ENCODE data around the gene GSTO1. TPM values are rescaled to one million over a fixed set of nuclear protein-coding genes. Genes with fewer than 3 reads are reported as not detected.

The GSTO1 gene
- total RNA-seq, 1 donor from 2014 or later = 95.0 TPM

- DNase-seq (ENCODE audit: low spot score) = no peak
These were observed 49.1 kb downstream of the GSTO1 start for GRCh38 chr10:104303594-104304355.

GRCh38 chr10:104304356-104304745 lies 49.7 kb downstream of the GSTO1 start:
- no peak for DNase-seq (ENCODE audit: low spot score)

- no peak for DNase-seq (ENCODE audit: low spot score)
These were observed 50.2 kb downstream of the GSTO1 start for GRCh38 chr10:104304927-104305326.

DNA sequence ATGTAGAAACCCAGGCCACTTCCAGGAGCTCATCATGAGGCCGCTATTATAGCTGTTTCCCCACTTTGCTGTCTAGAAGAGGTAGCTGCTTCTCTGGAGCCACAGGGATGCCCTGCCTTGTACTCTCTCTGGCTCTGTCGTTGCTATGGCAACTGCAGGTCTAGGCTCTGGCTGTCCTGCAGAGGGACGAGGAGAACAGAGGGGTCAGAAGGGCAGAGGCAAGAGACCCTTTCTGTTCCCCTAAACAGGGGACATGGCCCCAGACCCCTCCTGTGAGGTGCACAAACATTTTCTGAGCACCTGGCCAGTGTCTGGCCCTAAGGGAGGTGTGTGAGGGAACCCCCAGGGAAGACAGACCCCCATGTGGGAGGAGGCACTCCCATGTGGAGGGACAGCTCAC lies 52.2 kb downstream of the GSTO1 start:
- no peak for DNase-seq (ENCODE audit: low spot score)

- no peak for DNase-seq (ENCODE audit: low spot score)
These were observed 53.1 kb downstream of the GSTO1 start for GRCh38 chr10:104307576-104308438.

GRCh38 chr10:104308439-104308903 lies 53.8 kb downstream of the GSTO1 start:
- no peak for DNase-seq (ENCODE audit: low spot score)

DNA sequence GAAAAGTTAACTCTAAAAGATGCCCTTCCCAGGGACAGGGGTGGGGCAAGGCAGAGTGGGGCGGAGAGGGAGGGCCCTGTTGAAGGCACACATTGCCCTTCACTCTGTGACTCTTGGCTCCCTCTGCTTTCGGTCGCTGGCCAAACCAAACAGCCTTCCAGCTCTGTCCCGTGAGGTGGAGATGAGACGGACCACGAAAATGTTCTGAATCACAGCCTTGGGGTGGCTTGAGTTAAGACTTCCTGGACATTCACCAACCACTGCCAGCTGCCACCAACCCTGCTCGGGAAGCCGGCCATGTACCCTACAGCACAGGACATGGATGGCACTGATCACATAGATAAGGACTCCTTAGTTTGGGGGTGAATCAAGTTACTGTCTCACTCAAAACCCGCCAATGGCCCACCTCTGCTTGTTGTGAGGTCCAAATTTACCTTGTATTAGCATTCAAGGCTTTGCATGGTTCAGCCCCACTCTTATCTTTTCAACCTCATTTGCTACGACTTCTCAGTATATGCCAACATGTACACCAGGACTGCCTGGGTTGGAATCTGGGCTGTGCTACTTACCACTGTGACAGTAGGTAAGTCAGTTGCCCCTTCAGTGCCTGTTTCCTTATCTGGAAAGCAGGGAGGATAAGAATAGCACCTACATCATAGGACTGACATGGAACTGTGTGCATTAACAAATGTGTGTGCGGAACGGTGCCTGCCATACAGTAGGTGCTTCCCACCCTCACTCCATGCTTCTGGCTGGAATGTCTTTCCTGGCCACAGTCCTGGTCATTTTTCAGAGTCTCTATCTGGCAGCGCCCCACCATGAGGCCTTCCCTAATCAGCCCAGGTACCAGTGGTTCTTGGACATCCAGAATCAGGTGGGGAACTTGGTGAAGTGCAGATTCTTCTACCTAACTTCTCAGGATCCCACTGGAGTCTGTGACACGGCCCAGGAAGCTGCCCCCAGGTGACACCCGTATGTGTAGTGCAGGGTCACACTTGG lies 55.6 kb downstream of the GSTO1 start:
- DNase-seq (ENCODE audit: low spot score) = no peak

- DNase-seq (ENCODE audit: low spot score) = no peak
These were observed 56.6 kb downstream of the GSTO1 start for GRCh38 chr10:104311184-104311720.

DNA sequence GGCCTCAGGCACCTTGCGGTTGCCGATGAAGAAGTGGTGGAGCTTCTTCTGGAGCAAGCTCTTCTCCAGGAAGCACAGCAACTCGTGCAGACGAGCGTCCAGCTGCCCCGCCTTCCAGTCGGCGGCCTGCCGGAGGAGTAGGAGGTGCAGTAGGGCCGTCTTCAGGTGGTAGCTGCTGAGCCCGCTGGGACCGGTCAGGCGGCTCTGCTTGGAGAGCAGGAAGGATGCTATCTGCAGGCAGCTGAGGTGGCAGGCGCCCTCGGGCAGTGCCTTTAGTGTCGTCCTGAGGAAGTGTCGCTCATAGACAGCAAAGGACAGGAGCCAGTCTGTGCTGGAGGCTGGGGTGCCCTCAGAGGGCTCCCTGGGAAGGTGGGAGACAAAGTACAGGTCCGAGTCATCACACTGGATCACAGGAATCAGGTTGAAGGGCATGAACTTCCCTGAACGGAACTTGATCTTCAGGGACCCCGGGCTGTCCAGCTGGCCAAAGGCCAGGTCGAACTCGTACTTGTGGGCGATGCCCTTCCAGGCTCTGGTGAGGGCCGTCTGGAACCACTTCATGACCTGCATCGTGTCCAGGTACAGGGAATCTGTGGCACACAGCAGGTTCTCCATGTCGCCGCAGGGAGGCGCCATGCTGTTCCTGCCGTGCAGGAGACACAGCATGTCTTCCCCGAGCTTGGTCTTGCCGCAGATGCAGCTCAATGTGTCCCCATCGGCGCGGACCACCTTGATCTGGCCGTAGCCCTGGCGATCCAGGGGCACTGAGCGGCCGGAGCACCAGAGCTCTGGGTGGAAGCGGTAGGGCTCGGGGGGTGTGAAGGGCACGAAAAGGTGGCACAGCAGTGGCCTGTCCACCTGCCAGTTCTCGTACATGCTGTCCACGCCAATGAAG lies 60.1 kb downstream of the GSTO1 start:
- DNase-seq (ENCODE audit: low spot score) = no peak

GRCh38 chr10:104315486-104315921 lies 60.8 kb downstream of the GSTO1 start:
- no peak for DNase-seq (ENCODE audit: low spot score)

DNA sequence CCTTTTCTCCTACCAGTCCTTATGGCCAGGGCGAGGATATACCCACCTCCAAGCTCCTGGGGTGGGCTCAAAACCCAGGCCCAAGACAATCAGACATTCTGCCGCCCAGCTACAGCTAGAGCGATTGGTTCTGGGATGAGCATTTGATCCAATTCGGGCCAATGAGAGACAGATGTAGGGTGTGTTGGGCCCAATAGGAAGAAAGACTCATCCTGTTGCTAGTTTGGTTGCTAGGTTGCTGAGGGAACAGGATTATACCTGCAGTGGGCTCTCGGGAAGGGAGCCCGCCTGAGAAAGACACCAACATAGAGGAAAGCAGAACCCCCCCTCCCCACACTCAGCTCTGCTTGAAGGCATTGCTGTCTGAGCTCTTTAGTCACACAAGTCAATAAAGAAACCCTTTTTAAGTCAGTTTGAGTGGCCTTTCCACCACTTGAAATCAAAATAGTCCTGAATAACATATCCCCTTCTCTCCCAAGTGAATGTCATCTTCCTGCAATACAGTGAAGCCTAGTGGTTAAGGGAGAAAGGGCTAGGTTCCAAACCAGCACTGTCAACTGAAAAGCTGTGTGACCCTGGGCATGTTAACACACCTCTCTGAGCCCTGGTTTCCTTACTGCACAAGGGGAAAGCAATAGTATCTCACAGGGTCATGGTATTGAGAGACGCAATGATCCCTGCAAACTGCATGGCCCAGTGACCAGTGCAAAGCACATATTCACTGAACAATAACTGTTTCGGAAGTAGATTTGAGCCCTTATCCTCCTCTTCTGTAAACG lies 61.8 kb downstream of the GSTO1 start:
- no peak for DNase-seq (ENCODE audit: low spot score)

Other genes starting within 250 kb of the GSTO1 start
- 0.49 TPM for gene COL17A1, start 169.0 kb upstream of the GSTO1 start, total RNA-seq
- 5.1 TPM for gene SFR1, start 132.7 kb upstream of the GSTO1 start, total RNA-seq
- gene CFAP43, start 22.5 kb upstream of the GSTO1 start, total RNA-seq = 1.9 TPM
- 17.2 TPM for gene GSTO2, start 14.3 kb downstream of the GSTO1 start, total RNA-seq
- gene ITPRIP, start 83.6 kb downstream of the GSTO1 start, total RNA-seq = 14.8 TPM
- gene CFAP58, start 98.9 kb downstream of the GSTO1 start, total RNA-seq = 0.12 TPM